ENCODE results near the gene SLC2A4RG. TPM values are rescaled to one million over a fixed set of nuclear protein-coding genes. Genes with fewer than 3 reads are reported as not detected.

The SLC2A4RG gene
- total and polyA plus RNA-seq, 2 of the 4 experiments (the other 2 are of a cell fraction) = 5.0 to 50.3 TPM

DNA sequence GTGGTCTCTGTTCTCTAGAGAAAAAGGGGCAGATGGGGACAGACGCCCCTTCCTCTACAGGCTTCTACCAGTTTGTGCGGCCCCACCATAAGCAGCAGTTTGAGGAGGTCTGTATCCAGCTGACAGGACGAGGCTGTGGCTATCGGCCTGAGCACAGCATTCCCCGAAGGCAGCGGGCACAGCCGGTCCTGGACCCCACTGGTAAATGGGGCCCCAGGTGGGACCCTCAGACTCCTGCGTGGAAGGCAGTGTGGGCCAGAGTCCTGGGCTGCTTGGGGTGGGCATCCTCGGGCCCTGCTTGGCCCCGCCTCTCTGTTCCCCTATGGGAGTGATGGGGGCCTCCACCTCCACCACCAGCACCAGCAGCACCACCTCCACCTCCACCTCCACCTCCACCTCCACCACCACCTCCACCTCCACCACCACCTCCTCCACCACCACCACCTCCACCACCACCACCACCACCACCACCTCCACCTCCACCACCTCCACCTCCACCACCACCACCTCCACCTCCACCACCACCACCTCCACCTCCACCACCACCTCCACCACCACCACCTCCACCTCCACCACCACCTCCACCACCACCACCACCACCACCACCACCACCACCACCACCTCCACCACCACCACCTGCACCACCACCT lies 46.4 kb upstream of the SLC2A4RG start:
- H3K4me3 ChIP-seq (ENCODE audit: insufficient read depth, low read depth, low read length) = no peak overlapping the region
- no peak overlapping the region for H2BK20ac ChIP-seq (ENCODE audit: low read depth, low read length)
- BruUV-seq (replicated peaks) = no TSS peak
- no peak overlapping the region for H3K4ac ChIP-seq (ENCODE audit: low read depth, low read length)
- H4K8ac ChIP-seq (ENCODE audit: low read depth in 2 of 2, low read length in 2 of 2) = no peak overlapping the region
- ChIA-PET CTCF (no interaction called here), POLR2A (ENCODE audit: unreplicated experiment) (no interaction called here)
- H2AK9ac ChIP-seq (replicated peaks; ENCODE audit: low read depth, low read length, poor library complexity) = peak overlapping the region; percentile 68
- H4K5ac ChIP-seq (ENCODE audit: low read depth, low read length) = no peak overlapping the region
- H3K9me1 ChIP-seq (ENCODE audit: insufficient read depth, low read length) = no peaks in the 10 kb centered on the region
- in situ Hi-C loops (cut with MboI; ENCODE audit: low sequenced_read_pairs) = no loop called here
- no peaks in the 10 kb centered on the region for H3K27me3 ChIP-seq (ENCODE audit: control insufficient read depth, insufficient read depth, low read length)
- no peak overlapping the region for H3K14ac ChIP-seq (replicated peaks; ENCODE audit: low read depth, low read length)
- H2AK5ac ChIP-seq (ENCODE audit: low read depth, low read length) = no peak overlapping the region
- no peaks in the 10 kb centered on the region for H4K20me1 ChIP-seq (ENCODE audit: insufficient read depth, low read length)
- no peak for DNase-seq
- dilution Hi-C loops (cut with HindIII; ENCODE audit: low sequenced_read_pairs, unreplicated experiment) = no loop called here
- WGBS, 2 experiments (ENCODE audit: extremely low coverage in 2 of 2, insufficient read length in 1 of 2) = 92% methylated on average over 4 of the region's 10 CpGs; no CpG with 5 or more reads in 1 of the 2 experiments
- no peak overlapping the region for H2AFZ ChIP-seq (replicated peaks; ENCODE audit: low read length, poor library complexity)
- H3K27ac ChIP-seq (ENCODE audit: insufficient read depth, low read length) = no peak overlapping the region
- H3K9me3 ChIP-seq (ENCODE audit: control insufficient read depth, insufficient read depth, low read length) = no peaks in the 10 kb centered on the region
- peaks cover 13% of the 10 kb centered on the region; the same call in 1 of the 2 replicates for H3K36me3 ChIP-seq (ENCODE audit: control insufficient read depth, insufficient read depth, low read length)
- no peak for TF ChIP-seq RFX5 (IDR thresholded peaks at IDR 0.05; ENCODE audit: low read depth, low read length)
- no peak for ATAC-seq (ENCODE audit: low read depth)
- H3K79me1 ChIP-seq (ENCODE audit: low read depth in 1 of 2, low read length in 2 of 2) = peaks cover 8 to 26% of the 10 kb centered on the region in 2 experiments; a peak in 3 of 4 replicates
- H3K4me1 ChIP-seq (ENCODE audit: control insufficient read depth, insufficient read depth, low read length) = peaks cover 6% of the 10 kb centered on the region; the same call in 1 of the 2 replicates
- no peak overlapping the region for H2BK5ac ChIP-seq (ENCODE audit: low read depth, low read length, poor library complexity, severe bottlenecking)
- intact Hi-C loops (cut with micrococcal nuclease) = no loop called here
- no peak overlapping the region for H3K4me2 ChIP-seq (ENCODE audit: low read depth, low read length)
- H3K56ac ChIP-seq (ENCODE audit: extremely low read depth, insufficient read depth, low read length) = no peak overlapping the region
- H2BK15ac ChIP-seq (ENCODE audit: low read depth, low read length) = no peak overlapping the region
- no peak overlapping the region for H2BK120ac ChIP-seq (ENCODE audit: low read depth, low read length)
- no peak overlapping the region for H4K91ac ChIP-seq (ENCODE audit: insufficient read depth, low read depth, low read length)
- no peak overlapping the region for H3K18ac ChIP-seq (ENCODE audit: low read depth, low read length)
- no peak overlapping the region for H3K9ac ChIP-seq (ENCODE audit: low read depth, low read length)
- no peak overlapping the region for H3K23ac ChIP-seq (ENCODE audit: low read depth, low read length)

All from IMR-90 (cell line).